ENCODE data around the gene LUM. TPM values are rescaled to one million over a fixed set of nuclear protein-coding genes. Genes with fewer than 3 reads are reported as not detected.

Gene LUM
- total RNA-seq, 4 donors from 2014 or later = 39.9 to 748 (median 222) TPM

GRCh38 chr12:91140026-91140931 is 29.0 kb upstream of the LUM start:
- TF ChIP-seq, protein P1, sequence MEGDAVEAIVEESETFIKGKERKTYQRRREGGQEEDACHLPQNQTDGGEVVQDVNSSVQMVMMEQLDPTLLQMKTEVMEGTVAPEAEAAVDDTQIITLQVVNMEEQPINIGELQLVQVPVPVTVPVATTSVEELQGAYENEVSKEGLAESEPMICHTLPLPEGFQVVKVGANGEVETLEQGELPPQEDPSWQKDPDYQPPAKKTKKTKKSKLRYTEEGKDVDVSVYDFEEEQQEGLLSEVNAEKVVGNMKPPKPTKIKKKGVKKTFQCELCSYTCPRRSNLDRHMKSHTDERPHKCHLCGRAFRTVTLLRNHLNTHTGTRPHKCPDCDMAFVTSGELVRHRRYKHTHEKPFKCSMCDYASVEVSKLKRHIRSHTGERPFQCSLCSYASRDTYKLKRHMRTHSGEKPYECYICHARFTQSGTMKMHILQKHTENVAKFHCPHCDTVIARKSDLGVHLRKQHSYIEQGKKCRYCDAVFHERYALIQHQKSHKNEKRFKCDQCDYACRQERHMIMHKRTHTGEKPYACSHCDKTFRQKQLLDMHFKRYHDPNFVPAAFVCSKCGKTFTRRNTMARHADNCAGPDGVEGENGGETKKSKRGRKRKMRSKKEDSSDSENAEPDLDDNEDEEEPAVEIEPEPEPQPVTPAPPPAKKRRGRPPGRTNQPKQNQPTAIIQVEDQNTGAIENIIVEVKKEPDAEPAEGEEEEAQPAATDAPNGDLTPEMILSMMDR (IDR thresholded peaks at IDR 0.05; ENCODE audit: low read depth) = no peak

DNA sequence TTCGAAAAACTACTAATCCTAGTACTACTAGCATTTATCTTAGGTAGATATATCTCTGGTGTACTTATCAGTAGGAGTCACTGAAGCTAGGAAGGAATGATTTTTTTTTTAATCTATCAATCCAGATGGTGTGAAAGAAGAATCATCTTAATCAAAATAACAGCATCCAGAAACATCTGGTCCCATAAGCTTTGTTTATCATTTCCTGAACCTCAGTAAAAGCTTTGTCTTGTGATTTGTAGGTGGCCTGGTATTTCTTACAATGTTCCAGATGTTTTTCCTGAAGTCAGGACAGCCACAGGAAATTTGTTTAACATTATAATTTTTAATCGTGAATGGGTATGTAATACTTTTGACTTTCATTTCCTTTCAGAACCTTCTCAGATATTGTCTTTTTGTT is 28.0 kb upstream of the LUM start:
- TF ChIP-seq, protein P1 (IDR thresholded peaks at IDR 0.05; ENCODE audit: low read depth) = no peak

GRCh38 chr12:91138337-91138920 is 27.1 kb upstream of the LUM start:
- TF ChIP-seq, protein P1 (IDR thresholded peaks at IDR 0.05; ENCODE audit: low read depth) = no peak

- TF ChIP-seq, protein P1 (IDR thresholded peaks at IDR 0.05; ENCODE audit: low read depth) = no peak
Measured at GRCh38 chr12:91133871-91134270, 22.6 kb upstream of the LUM start.

- TF ChIP-seq, protein P1 (IDR thresholded peaks at IDR 0.05; ENCODE audit: low read depth) = no peak
Measured at GRCh38 chr12:91129662-91130362, 18.5 kb upstream of the LUM start.

DNA sequence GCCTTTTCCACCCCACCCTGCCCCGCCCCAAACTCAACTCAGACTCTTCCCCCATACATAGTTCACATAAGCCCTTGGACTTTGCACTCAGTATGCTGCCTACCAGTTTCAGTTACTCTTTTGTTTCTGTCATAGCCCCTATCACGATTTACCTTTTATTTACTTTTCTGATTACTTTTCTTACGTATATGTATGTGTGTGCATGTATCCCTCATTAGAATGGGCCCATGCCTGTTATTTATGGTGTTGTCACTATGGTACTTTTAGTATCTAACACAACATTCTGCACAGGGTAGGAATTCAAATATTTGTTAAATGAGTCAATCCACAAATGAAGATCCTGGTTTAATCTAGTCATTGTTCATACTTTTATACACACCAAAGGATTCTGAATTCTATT is 16.5 kb upstream of the LUM start:
- TF ChIP-seq, protein P1 (IDR thresholded peaks at IDR 0.05; ENCODE audit: low read depth) = no peak

- TF ChIP-seq, protein P1 (IDR thresholded peaks at IDR 0.05; ENCODE audit: low read depth) = no peak
Measured at GRCh38 chr12:91127306-91127705, 16.0 kb upstream of the LUM start.
